Measurements from ENCODE around the gene NOXA1.
"Not testable (repeated sequence)": the region's sequence is repeated elsewhere in the genome, so short reads cannot be mapped to it uniquely, and the experiment has no call there.

NOXA1 gene

GRCh38 chr9:137422604-137423513 lies at the start of gene NOXA1, which contains the start of gene EXD3:
NOXA1 (plus strand) TSS chr9:137423393; CDS start chr9:137423530, 137 bp downstream.
EXD3 (minus strand) TSS chr9:137423162; CDS start chr9:137395357, 27,805 bp downstream.
- in situ Hi-C loops (cut with MboI; ENCODE audit: low sequenced_read_pairs), result no loop called here

- in situ Hi-C loops (cut with MboI; ENCODE audit: low sequenced_read_pairs), result no loop called here
These were observed 49.6 kb upstream of the NOXA1 start for GRCh38 chr9:137373611-137373980.

GRCh38 chr9:137374131-137374845 lies 48.9 kb upstream of the NOXA1 start:
- in situ Hi-C loops (cut with MboI; ENCODE audit: low sequenced_read_pairs), result no loop called here

GRCh38 chr9:137375321-137376058 lies 47.7 kb upstream of the NOXA1 start:
- in situ Hi-C loops (cut with MboI; ENCODE audit: low sequenced_read_pairs), result no loop called here

- in situ Hi-C loops (cut with MboI; ENCODE audit: low sequenced_read_pairs), result no loop called here
These were observed 46.8 kb upstream of the NOXA1 start for GRCh38 chr9:137376386-137376785.

GRCh38 chr9:137378688-137379410 lies 44.3 kb upstream of the NOXA1 start:
- in situ Hi-C loops (cut with MboI; ENCODE audit: low sequenced_read_pairs), result not testable (repeated sequence)

GRCh38 chr9:137379761-137380161 lies 43.4 kb upstream of the NOXA1 start:
- in situ Hi-C loops (cut with MboI; ENCODE audit: low sequenced_read_pairs), result no loop called here

GRCh38 chr9:137380171-137380570 lies 43.0 kb upstream of the NOXA1 start:
- in situ Hi-C loops (cut with MboI; ENCODE audit: low sequenced_read_pairs), result no loop called here

- in situ Hi-C loops (cut with MboI; ENCODE audit: low sequenced_read_pairs), result no loop called here
These were observed 42.6 kb upstream of the NOXA1 start for GRCh38 chr9:137380606-137381005.

GRCh38 chr9:137381501-137382443 lies 41.4 kb upstream of the NOXA1 start:
- in situ Hi-C loops (cut with MboI; ENCODE audit: low sequenced_read_pairs), result no loop called here

- in situ Hi-C loops (cut with MboI; ENCODE audit: low sequenced_read_pairs), result no loop called here
These were observed 40.6 kb upstream of the NOXA1 start for GRCh38 chr9:137382444-137383080.

GRCh38 chr9:137383081-137383783 lies 40.0 kb upstream of the NOXA1 start:
- in situ Hi-C loops (cut with MboI; ENCODE audit: low sequenced_read_pairs), result no loop called here

- in situ Hi-C loops (cut with MboI; ENCODE audit: low sequenced_read_pairs), result no loop called here
These were observed 39.1 kb upstream of the NOXA1 start for GRCh38 chr9:137383784-137384756.

- in situ Hi-C loops (cut with MboI; ENCODE audit: low sequenced_read_pairs), result no loop called here
These were observed 38.0 kb upstream of the NOXA1 start for GRCh38 chr9:137385061-137385655.

- in situ Hi-C loops (cut with MboI; ENCODE audit: low sequenced_read_pairs), result not testable (repeated sequence)
These were observed 36.6 kb upstream of the NOXA1 start for GRCh38 chr9:137386507-137387113.

GRCh38 chr9:137387114-137387890 lies 35.9 kb upstream of the NOXA1 start:
- in situ Hi-C loops (cut with MboI; ENCODE audit: low sequenced_read_pairs), result no loop called here

Measured in HL-60/S4 (cell line).